ENCODE data around the gene RPL10A. TPM values are rescaled to one million over a fixed set of nuclear protein-coding genes. Genes with fewer than 3 reads are reported as not detected.
A peak's percentile ranks its signal among the peaks of the same experiment; 100 is the strongest.

The RPL10A gene
- total RNA-seq, 1 donor from 2014 or later: 643 TPM

- no peak overlapping the region for H3K4me3 ChIP-seq
- peaks cover 45 to 54% of the 10 kb centered on the region in 2 donors for H3K36me3 ChIP-seq
Measured at GRCh38 chr6:35470663-35471120, 2.5 kb downstream of the RPL10A start.

DNA sequence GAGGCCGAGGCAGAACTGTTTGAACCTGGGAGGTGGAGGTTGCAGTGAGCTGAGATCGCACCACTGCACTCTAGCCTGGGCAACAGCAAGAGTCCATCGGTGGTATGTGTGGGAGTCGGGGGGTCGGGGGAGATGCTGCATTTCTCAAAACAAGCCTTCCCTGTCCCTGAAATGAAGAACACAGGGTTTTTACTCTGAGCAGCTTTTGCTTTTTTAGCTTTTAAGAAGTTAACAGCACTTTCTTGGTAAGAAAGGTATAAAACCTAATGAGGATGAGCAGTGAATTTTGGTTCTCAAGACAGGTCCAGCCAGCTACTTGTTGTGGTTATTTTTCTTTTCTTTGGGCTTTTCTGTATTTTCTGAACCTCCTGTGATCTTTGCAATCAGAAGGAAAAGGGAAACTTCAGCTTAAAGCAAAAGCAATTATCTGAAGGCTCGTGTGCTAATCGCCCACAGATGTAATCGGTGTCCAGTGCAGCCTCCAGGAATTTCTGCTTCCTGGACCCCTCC is 3.7 kb downstream of the RPL10A start:
- peak overlapping the region; percentile 19 to 20 for H3K27ac ChIP-seq
- intact Hi-C loops (cut with DNase I): no loop called here
- no peak for TF ChIP-seq CTCF (IDR thresholded peaks at IDR 0.05)
- H3K4me3 ChIP-seq: no peak overlapping the region
- H3K9me3 ChIP-seq: no peaks in the 10 kb centered on the region
- H3K27me3 ChIP-seq: no peaks in the 10 kb centered on the region
- H3K4me1 ChIP-seq: peaks cover 5 to 19% of the 10 kb centered on the region in 2 donors
- DNase-seq (ENCODE audit: low spot score in 2 of 2): no peak
- peaks cover 47 to 65% of the 10 kb centered on the region in 2 donors for H3K36me3 ChIP-seq

More at GRCh38 chr6:35470663-35471120, 2.5 kb downstream of the RPL10A start:
- H3K4me1 ChIP-seq: peaks cover 5 to 19% of the 10 kb centered on the region in 2 donors
- no peaks in the 10 kb centered on the region for H3K9me3 ChIP-seq
- TF ChIP-seq CTCF (IDR thresholded peaks at IDR 0.05): no peak
- intact Hi-C loops (cut with DNase I): no loop called here
- H3K27me3 ChIP-seq: no peaks in the 10 kb centered on the region
- no peak for DNase-seq (ENCODE audit: low spot score in 2 of 2)
- H3K27ac ChIP-seq: peak overlapping the region; percentile 84 to 88

DNA sequence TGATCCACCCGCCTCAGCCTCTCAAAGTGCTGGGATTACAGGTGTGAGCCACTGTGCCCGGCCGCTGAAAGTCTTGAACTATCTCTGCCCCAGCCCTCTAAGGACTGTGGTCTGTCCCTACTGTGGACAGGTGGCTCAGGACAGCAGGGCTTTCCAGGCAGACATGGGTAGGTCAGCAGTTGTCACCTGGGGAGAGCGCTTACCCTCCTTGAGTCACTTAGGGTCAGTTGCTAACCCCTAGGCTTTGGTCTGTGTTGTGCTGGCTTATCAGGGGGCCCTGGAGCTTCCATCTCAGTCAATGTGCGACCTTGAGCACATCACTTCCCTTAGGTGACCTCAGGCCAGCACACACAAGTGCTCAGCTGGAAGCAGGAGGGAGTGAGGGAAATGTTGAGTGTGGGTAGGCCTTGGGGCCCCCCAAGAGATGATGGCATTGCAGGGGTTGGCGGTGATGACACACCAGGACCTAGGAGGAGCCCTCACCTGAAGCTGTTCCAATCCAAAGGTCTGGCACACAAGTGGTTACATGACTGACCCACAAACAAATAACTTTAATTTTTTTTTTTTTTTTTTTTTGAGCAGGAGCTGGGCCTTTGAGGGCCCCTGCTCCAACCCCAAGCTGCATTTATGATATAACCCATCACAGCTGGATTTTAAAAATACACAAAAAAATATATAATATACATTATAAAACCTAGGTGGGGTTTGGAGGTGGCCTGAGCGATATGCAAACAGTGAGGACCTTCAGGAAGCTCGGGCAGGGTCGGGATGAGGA is 5.1 kb downstream of the RPL10A start:
- Histone ChIP-seq H3K27ac (no peak overlapping the region), H3K9me3 (no peaks in the 10 kb centered on the region), H3K36me3 (peaks cover 51 to 77% of the 10 kb centered on the region in 2 donors), H3K4me1 (peaks cover 5 to 13% of the 10 kb centered on the region in 2 donors), H3K4me3 (no peak overlapping the region), H3K27me3 (no peaks in the 10 kb centered on the region)
- DNase-seq (ENCODE audit: low spot score in 2 of 2): no peak
- intact Hi-C loops (cut with DNase I): no loop called here
- TF ChIP-seq CTCF (IDR thresholded peaks at IDR 0.05): no peak

GRCh38 chr6:35473850-35474130 is 5.6 kb downstream of the RPL10A start:
- Histone ChIP-seq H3K36me3 (peaks cover 51 to 83% of the 10 kb centered on the region in 2 donors), H3K27ac (no peak overlapping the region), H3K27me3 (no peaks in the 10 kb centered on the region), H3K4me1 (peaks cover 5 to 13% of the 10 kb centered on the region in 2 donors), H3K9me3 (no peaks in the 10 kb centered on the region), H3K4me3 (no peak overlapping the region)
- DNase-seq (ENCODE audit: low spot score in 2 of 2): no peak
- intact Hi-C loops (cut with DNase I): no loop called here
- TF ChIP-seq CTCF (IDR thresholded peaks at IDR 0.05): no peak

DNA sequence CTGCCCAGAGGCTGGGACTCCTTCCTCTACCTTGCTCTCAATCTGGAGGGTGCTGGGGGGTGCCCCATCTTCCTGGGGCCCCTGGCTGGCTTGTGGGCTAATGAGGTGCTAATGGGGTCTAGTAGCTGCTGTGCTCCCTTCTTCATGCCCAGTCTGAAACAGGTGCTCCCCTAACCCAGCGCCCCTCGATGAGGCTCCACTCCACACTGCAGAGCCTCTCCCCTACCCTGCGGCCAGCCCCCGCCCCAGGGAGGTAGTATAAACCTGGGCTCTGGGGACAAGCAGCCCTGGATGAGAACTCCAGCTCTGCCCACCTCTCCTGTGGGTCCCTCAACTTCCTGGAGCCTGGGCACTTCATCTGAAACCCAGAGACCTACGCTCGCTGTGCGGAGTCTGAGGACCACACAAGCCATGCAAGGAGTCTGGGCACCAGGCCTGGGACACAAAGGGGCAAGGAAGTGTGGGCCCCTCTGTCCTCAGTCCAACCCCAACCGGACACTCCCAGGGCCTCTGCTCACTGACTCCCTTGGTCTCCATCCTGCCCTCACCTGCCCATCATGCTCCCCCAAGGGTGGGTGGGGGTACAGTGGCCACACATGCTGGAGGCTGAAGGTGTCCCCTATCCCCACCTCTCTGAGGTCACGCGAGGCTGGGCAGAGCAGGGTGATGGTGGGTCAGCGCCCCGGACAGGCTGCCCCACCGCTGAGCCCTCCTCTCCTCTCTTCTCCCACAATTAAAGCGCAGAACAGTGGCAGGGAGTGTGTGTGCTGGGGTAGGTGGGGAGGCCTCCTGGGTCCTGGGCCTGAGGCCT is 6.1 kb downstream of the RPL10A start:
- H3K27me3 ChIP-seq: no peaks in the 10 kb centered on the region
- no peak for TF ChIP-seq CTCF (IDR thresholded peaks at IDR 0.05)
- H3K4me1 ChIP-seq: peaks cover 4 to 13% of the 10 kb centered on the region in 2 donors
- intact Hi-C loops (cut with DNase I): no loop called here
- no peak overlapping the region for H3K27ac ChIP-seq
- no peak overlapping the region for H3K4me3 ChIP-seq
- H3K9me3 ChIP-seq: no peaks in the 10 kb centered on the region
- DNase-seq (ENCODE audit: low spot score in 2 of 2): no peak
- H3K36me3 ChIP-seq: peaks cover 56 to 88% of the 10 kb centered on the region in 2 donors

Measured in ascending aorta (tissue), 2 donors.